HG03442 (cell line): ENCODE data around the gene BEND7.
"Not testable (repeated sequence)": the region's sequence is repeated elsewhere in the genome, so short reads cannot be mapped to it uniquely, and the experiment has no call there.

Experiments used
- ATAC-seq: cut with Tn5 transposase; IDR thresholded peaks from one replicate; pipeline ENCODE4 v1.9.1; 2021; ENCODE audit warnings: mild to moderate bottlenecking, moderate library complexity; ENCODE audit not compliant: unreplicated experiment

Gene BEND7

DNA sequence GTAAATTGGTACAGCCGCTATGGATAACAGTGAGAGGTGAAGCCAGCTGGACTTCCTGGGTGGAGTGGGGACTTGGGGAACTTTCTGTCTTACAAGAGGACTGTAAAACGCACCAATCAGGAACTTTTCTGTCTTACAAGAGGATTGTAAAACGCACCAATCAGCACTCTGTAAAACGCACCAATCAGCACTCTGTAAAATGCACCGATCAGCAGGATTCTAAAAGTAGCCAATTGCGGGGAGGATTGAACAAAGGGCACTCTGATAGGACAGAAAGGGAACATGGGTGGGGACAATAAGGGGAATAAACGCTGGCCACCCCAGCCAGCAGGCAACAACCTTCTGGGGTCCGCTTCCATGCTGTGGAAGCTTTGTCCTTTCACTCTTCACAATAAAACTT is 100.9 kb downstream of the BEND7 start:
- ATAC-seq, result not testable (repeated sequence)

DNA sequence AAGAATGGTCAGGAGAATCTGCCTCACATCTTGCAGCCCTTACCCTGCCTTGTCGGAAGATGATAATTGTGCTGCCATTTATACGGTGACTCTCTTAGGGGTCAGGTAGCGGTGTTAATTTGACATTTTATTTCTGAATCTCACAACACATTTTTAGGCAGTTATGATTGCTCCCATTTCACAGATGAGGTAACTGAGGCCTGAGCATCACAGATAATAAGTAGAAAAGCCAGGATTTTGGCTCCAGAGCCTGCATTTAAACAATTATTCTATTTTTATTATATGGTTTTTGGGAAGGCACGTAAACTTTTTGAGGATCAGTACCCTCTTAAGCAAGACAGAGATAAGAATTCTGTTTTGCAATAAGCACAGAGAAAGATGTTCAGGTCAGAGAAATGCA is 103.4 kb downstream of the BEND7 start:
- ATAC-seq, result no peak

DNA sequence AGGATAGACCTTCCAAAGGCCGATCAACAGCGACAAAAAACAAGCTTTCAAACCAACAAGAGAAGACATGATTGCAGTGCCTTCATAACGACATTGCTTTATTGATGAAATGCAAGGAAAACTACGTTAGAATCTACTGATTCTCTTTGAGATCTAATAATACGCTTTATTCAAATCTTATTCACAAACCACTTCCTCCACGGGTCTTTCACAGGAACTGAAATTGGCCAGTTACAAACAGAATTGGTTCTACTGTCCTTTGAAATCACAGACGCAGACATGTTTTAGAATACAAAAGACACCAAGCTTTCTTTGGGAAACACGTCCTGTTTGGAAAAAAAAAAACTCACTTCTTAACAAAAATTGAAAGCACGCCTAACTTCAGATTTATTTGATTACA is 106.0 kb downstream of the BEND7 start:
- ATAC-seq, result no peak

DNA sequence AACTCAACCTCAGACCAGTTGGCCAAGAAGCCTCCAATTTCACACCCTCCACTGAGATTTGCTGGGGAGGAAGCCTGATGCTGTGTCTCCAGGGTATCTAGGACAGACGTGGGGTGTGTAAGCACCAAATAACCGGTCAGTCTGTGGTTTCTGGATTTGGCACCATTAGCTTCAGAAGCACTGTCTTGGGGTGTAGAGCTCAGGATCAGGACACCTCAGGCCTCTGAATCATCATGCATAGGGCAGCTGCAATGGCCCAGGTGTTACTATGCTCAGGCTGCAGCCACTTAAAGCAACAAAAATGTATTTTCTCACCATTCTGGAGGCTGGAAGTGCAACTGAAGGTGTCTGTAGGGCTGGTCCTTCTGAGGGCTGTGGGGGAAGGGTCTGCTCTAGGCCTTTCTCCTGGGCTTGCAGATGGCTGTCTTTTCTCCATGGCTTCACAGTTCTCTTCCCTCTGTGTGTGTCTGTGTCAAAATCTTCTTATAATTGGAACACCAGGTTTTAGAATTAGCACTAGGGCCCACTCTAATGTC is 107.4 kb downstream of the BEND7 start:
- no peak for ATAC-seq

DNA sequence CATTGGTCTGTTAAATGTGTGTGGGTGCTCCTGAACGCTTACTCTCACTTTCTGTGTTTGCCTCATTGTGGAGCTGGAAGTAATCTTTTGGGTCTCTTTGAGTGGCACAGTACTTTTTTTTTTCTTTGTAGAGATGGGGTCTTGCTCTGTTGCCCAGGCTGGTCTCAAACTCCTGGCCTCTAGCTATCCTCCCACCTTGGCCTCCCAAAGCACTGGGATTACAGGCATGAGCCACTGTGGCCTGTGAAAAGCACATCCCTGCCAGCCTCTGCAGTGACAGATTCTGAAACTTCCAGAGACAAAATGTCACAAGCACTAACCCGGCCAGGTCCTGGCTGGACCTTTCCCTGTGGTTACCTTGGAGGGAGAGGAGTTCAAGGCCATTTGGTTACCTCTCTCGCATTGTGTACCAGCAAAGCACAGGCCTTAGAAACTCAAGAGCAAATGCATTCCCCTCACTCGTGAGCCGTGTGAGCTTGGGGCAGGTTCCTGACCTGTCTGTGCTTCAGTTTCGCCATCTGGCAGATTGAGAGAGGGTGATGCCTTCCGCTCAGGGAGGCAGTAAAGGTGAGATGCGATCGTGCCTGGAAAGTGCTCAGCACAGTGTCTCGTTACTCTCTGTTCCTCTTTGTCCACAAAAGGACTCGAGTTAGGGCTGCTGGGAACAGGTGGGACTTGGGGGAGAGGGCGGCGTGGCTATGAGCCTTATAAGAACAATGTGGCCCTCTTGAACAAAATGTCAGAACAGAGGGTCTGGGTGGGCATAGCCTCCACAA is 108.1 kb downstream of the BEND7 start:
- ATAC-seq, result no peak

DNA sequence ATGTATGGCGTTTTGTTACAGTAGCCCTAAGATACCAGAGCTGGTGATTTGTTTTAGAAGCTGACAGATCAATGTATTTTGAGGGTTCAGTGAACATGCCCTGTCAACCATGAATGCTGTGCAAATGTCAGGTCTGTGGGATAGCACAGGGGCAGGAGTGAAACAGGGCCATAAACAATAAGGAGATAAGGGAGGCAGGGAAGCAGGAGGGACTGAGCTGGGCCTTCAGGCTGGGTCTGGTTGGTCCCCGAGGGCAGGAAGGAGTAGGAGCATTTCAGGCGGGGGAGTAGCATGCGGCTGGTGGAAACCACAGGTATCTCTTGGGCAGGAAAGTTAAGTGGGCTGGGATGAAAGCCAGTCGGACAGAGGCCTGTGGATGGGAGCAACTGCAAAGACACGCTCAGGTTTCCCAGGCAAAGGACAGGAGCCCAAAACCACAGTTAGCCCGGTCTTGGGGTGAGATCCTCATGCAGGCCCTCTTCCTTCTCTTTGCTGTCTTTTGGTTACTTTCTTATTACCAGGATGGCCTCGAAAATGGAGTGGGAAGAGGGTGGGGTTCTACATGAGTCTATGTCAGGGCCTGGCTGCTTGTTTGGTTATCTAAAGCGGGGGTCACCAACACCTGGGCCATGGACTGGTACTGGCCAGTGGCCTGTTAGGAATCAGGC is 111.2 kb downstream of the BEND7 start:
- no peak for ATAC-seq

DNA sequence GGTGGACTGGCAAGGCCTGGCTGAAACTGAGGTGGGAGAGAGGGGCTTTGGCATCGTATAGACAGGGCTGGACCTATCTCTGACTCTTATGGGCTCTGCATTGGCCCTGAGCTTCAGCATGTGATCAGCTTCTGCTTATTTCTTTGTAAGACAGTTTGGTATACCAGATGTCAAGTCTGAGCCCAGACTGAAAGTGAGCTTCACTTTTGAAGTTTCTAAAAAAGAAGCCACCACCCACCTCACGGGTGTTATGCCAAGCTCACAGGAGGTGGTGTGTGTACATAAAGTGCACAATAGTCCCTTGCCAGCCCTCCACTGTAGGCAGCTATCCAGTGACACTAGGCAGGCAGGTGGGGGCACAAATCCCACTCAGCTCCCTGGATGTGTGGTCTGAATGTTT is 112.1 kb downstream of the BEND7 start:
- no peak for ATAC-seq

DNA sequence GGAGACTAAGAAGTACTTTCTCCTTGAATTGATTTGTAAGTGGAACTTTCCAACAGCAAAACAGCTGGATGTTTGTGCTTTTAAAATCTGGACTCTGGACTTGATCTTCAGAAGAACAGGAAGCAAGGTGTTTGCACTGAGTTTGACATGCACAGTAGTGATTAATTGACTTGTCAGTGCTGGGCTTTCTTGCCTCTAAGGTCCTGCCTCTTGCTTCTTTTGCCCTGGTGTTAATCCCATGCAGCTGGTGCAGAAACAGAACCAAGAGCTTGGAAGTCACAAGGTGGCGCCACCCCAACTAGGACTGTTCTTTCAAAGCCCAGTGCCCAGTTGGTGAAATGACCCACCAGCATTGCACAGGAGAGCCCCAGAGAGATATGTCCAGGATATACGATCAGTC is 114.0 kb downstream of the BEND7 start:
- no peak for ATAC-seq

DNA sequence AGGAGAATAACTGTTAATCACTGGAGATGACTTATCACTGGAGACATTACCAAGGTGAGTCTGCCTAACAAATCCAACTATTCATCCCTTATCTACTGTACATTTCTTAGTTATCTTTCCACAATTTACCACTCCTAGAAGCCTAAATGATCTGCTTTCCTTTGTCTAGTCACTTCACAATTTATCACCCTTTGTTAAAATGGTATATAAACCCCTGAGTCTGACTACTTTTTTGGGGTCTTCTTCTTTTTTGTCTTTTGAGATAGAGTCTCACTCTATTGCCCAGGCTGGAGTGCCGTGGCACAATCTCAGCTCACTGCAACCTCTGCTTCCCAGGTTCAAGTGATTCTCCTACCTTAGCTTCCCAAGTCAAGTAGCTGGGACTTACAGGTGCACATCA is 114.7 kb downstream of the BEND7 start:
- ATAC-seq, result no peak

DNA sequence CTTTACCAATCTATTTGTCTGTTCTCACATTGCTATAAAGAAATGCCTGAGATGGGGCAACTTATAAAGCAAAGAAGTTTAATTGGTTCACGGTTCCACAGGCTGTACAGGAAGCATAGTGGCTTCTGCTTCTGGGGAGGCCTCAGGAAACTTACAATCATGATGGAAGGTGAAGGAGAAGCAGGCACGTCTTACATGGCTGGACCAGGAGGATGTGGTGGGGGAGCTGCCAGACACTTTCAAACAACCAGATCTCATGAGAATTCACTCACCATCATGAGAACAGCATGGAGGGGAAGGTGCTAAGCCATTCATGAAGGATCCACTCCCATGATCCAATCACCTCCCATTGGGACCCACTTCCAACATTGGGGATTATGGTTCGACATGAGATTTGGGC is 115.9 kb downstream of the BEND7 start:
- ATAC-seq, result no peak

DNA sequence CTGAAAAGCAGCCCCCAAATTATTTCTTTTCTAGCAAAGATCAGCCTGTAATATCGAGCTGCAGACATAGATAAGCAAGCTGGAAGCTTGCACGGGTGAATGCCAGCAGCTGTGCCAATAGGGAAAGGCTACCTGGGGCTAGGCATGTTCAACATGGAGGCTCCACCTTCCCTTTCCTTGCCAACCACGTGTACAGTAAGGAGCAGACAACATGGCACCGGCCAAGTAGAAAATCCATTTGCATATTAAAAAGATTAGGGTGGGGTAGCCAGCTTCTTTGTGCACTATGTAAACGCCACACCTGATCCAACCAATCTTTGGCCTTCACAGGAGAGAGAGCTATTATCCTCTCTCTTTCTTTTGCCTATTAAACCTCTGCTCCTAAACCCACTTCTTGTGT is 124.0 kb downstream of the BEND7 start:
- no peak for ATAC-seq

DNA sequence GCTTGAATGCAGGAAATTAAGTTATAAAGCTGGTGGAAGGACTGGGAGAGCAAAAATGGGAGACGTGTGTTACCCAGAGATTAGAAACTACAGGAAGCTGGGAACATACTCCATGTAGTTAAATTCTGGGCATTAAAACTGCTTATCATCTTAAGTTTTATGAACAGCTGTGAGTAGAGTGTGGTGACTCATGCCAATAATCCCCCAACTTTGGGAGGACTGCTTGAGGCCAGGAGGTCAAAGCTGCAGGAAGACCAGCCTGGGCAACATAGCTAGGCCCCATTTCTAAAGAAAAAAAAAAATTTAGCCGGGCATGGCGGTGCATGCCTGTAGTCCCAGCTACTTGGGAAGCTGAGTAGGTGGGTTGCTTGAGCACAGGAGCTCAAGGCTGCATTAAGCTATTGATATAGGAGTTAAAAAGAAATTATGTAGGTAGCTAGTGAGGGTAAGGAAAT is 124.5 kb downstream of the BEND7 start:
- no peak for ATAC-seq

DNA sequence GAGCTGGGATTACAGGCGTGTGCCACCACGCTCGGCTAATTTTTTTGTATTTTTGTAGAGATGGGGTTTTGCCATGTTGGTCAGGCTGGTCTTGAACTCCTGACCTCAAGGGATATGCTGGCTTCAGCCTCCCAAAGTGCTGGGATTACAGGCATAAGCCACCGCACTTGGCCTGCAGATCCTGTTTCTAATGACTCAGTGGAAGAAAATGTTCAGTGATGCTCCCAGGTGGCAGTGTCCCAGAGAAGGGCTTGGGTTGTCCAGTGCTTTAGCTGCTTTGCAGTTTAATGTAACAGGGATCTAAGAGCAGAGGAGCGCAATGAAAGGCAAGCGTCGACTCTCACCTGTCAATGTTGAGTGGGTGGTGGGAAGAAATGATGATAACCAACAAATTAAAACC is 125.4 kb downstream of the BEND7 start:
- not testable (repeated sequence) for ATAC-seq

DNA sequence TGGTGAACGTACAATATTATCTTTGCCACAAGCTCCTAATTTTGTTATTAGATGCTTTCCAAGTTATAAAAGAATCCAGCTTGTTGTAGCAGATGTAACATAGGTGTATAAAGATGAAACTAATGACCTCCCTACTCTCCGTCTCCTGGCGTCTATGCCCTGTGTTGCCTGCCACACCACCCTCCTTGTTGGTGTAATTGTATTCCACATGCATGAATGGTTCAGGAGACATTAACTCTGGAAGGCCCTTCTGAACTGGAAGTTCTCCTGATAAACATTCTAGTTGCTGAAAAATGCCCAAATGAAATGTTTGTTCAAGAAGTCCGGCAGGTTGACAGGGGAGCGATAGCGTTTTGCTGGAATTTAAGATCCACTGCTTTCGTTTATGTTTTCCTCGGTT is 126.8 kb downstream of the BEND7 start:
- ATAC-seq, result no peak

DNA sequence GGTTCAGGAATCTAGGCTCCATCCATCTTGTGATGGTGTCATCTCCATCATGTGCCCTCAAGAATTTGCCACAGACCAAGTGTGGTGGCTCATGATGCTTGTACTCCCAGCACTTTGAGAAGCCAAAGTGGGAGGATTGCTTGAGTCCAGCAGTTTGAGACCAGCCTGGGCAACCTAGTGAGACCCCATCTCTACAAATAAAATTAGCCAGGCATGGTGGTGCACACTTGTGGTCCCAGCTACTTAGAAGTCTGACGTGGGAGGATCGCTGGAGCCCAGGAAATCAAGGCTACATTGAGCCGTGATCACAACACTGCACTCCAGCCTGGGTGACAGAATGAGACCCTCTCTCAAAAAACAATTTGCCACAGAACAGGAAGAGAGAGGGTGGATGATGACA is 127.7 kb downstream of the BEND7 start:
- no peak for ATAC-seq

DNA sequence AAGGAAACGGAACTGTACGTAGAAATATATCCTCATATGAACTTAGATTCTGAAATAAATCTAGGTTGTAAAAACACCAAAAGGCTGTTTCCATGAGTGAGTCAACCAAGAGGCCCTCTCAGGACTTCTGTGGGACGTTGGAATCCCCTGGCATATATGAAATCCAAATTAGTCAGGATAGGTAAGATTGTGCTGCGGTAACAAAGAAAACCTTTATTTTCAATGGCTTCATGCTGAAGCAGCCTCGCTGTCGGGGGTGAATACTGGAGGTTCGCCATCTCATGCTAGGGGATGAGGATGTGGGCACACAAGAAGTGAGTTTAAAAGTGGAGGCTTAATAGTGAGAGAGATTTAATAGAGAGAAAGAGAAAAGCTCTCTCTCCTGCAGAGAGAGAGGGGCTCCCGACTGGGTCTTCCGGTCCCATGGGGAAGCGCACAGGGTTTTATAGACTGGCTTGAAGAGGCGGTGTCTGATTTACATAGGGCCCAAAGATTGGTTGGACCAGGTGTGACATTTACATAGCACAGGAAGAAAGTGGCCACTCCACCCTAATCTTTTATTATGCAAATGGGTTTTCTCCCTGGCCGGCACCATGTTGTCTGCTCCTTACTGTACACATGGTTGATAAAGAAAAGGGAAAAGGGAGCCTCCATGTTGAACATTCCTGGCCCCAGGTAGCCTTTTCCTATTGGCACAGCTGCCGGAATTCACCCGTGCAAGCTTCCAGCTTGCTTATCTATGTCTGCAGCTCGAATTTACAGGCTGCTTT is 128.4 kb downstream of the BEND7 start:
- ATAC-seq, result no peak

DNA sequence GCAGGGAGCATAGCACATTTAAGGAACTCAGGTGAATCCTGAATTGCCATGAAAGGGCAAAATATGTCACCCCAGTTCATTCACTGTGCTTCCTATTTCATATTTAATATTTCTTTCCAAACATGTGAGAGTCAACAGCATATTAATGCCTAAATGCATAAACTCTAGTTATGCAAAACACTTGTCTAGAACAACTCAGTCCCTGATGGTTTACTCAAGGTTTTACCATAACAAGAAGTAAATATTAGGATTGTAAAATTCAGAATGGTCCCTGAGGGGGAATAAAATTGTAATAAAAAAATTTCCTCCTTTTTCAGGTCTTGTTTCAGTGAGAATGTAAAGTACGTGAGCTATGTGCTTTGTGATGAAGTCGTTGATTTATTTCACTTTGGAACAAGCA is 129.1 kb downstream of the BEND7 start:
- ATAC-seq, result no peak

DNA sequence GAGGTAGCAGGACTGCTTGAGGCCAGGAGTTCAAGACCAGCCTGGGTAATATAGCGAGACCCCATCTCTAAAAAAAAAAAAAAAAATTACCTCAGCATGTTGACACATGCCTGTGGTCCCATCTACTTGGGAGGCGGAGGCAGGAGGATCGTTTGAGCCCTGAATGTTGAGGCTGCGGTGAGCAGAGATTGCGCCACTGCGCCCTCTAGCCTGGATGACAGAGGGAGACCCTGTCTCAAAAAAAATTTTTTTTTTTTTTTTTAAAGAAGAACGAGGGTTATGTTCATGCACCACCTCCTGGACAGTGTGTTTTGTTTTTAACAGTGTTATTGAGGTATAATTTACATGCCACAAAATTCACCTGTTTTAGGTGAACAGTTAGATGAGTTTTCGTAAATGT is 129.6 kb downstream of the BEND7 start:
- no peak for ATAC-seq

DNA sequence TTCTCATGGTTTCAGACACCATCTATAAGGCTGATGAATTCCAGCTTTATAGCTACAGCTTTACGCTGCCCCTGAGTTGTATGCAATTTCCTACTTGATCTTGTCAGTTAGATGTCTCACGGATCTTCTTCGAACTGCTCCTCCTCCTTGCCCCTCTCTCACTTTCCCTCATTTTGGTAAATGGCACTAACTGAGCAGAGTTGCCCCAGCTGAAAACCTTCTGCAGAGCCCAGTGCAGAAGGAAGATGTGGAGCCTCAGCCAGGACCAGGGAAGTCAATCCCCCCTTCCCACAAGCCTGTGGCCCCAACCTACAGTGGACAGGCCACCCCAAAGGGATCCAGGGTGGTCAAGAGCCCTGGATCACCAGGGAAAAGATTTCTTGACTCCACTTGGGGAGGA is 131.8 kb downstream of the BEND7 start:
- no peak for ATAC-seq

DNA sequence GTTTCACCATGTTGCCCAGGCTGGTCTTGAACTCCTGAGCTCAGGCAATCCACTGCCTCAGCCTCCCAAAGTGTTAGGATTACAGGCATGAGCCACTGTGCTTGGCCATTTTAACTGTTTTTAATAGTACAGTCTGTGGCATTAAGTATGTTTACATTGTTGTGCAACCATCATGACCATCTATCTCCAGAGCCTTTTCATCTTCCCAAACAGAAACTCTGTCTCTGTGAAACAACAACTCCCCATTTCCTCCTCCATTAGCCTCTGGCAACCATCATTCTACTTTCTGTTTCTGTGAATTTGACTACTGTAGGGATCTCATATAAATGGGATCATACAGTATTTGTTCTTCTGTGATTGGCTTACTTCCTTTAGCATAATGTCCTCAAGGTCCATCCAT is 132.4 kb downstream of the BEND7 start:
- no peak for ATAC-seq

DNA sequence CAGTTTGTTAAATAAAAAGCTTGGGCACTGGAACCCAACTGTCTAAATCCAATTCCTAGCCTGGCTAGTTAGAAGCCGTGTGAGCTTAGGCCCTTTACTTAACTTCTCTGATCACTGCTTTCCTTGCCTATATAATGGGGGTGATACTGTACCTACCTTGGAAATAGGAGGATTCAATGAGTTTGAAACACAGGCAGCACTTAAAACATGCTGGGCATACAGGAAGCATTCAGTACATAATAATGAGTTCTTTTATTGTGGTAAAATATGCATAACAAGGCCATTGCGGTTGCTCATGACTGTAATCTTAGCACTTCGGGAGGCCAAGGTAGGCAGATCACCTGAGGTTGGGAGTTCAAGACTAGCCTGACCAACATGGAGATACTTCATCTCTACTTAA is 133.3 kb downstream of the BEND7 start:
- no peak for ATAC-seq

DNA sequence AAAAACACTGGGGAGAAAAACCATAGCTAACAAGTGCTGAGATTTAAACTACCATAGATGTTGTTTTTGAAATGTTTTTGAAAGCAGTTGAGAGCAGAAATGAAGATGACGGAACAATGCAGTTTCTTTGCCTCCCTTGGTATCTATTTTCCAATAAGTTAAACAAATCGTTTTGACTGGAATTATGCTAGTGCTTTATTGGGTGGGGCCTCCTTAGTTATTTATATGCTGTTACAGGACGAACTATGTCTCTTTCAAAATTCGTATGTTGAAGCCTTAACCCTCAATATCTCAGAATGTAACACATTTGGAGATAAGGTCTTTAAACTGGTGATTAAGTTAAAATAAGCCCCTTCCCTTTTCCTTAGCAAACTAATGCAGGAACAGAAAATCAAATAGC is 135.2 kb downstream of the BEND7 start:
- ATAC-seq, result no peak
